NCI-H446 treated with DMSO at 0.1 percent for 48 hours (cell line): ENCODE data around the gene PIP4K2B.
A peak's percentile ranks its signal among the peaks of the same experiment; 100 is the strongest.

Experiments
- DNase-seq: peaks from one replicate; lab custom pipeline; 2025; lab: John Stamatoyannopoulos, UW

The PIP4K2B gene

DNA sequence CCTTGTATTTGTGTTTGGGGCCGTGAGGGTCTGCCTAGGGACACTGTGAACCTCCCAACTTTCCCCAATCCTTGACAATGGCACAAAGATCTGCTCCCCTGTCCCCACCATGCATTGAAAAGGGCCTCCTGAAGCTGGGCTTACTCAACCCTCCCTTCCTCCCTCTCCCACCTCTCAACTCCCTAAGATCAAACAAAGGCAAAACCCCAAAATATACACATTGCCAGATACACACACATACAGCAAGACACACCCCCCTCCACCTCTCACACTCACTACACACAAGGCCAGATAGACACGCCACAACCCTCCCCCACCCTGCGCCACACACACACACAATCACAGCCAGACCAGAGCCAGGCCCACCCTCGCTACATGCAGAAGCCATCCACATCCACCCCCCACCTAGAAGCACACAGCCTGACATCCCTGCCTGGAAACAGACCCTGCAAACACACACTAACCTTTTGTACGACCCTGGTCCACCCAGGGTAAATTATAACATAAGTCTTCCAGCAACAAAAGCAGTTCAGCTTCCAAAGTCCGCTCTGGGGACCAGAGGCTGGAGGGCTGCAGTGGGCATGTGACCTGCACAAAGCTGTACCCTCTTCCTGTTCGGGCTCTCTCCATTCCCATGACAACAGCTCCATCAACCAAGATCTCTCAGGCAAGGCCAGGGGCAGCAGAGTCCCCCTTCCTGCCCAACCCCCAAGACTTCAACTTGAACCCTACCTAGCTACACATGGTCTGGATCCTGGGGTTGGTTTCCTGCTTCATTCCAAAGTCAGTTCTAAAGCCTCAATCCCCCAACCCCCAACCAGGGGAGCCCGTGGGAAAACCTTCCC lies 53.1 kb downstream of the PIP4K2B start:
- DNase-seq: no peak

- DNase-seq: no peak
Observed at GRCh38 chr17:38745545-38745944, 53.8 kb downstream of the PIP4K2B start.

DNA sequence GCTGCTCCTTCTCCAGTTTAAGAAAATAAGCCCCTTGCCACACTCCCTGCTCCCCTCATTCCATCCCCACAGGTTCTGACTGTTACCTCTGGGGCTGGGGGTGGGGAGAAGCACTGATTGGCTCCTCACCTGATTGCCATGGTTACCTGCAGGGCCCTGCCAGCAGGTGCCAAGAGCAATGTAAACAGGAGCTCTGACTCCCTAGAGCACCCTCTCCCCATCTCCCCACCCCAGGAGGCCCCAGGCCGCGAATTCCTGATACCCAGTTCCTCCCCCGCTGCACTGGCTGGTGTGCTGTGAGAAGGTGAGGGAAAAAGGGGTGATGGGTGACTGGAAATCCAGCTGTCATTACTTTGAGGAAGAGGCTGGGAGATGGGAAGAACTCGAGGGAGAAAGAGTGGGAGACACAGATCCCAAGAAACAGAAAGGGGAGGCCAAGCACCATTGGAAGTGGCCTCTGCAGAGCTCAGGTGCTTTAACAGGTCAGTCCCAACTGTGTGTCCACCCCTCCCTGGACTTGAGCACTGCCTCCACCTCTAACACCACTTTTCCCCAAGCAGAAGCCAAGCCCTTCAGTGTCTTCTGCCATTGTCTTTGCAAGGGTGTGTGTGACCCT lies 55.7 kb downstream of the PIP4K2B start:
- no peak for DNase-seq

- DNase-seq: peak; percentile 84
Observed at GRCh38 chr17:38742411-38743308, 56.7 kb downstream of the PIP4K2B start.

DNA sequence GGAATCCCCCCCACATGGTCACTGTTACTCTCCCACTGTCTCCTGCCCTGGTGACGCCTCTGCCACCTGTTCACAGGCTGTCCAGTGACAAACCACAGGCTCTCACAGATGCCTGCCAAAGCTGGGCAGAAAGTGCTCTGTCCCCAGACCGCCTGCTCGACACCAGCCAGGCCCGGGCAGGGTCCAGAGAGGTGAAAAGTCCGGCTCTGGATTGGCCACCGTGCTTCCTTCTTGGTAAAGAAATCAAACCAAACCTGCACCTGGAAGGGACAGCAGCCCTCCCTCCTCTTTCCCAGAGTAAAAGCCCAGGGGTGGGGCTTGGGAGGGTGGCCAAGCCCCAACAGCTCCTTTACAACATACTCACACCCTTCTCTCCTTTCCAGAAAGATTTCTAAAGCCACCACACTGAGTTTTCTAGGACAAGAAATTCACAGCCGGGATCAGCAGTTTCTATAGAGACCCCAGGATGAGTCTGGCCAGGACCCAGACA lies 57.4 kb downstream of the PIP4K2B start:
- DNase-seq: no peak

GRCh38 chr17:38741461-38741860 lies 57.9 kb downstream of the PIP4K2B start:
- no peak for DNase-seq

DNA sequence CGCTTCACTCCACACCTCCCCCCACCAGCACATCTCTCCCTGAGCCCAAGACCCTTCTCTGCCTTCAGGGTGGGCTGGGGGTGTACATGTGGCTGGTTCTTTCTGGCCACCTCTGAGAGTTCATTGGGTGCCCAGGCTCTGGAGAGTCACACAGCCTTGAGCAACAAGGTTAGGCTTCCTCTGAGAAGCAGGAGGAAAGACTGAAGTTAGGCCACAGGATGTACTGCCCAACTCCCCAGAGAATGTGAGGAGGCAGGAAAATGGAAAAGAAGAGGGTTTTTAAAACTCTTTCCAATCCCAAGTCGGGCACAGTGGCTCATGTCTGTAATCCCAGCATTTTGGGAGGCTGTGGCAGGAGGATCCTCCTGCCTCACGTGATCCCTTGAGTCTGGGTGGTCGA lies 58.5 kb downstream of the PIP4K2B start:
- no peak for DNase-seq

DNA sequence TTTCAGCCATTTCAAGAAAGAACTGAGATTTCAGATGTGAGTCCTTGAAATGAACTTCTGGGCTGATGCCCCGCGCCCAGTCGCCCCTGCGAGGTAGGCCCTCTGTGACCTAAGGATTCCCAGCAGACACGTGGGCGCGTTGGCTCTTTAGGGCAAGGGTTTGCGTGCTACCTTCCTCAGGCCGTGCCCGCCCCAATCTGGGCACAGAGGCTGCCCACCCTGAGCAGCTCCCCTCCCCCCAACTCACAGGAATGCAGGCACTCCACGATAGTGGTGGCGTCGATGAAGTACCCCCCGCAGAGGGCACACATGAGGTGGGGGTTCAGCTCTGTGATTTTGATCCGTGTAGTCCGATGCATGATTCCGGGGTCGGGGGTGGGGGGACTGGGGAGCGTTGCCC lies 59.3 kb downstream of the PIP4K2B start:
- no peak for DNase-seq

- DNase-seq: no peak
Observed at GRCh38 chr17:38739305-38739704, 60.1 kb downstream of the PIP4K2B start.

DNA sequence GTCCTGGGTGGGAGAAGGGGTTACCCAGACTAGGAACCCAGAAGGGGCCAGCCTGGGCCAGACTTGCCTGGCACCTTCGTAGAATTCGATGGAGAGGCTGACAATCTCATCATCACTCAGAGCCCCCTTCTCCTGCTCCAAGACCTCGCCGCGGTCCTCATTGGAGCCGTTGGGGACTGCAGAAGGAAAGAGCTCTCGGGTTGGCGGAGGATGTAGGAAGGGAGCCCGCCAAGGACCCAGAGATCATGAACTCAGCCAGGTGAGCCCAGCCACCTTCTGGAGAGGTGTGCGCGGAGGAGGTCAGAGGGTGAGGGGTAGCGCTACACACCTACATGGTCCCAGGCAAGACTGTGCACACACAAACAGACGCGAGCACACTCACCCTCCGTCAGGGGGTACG lies 60.7 kb downstream of the PIP4K2B start:
- DNase-seq: no peak

- DNase-seq: no peak
Observed at GRCh38 chr17:38738007-38738662, 61.2 kb downstream of the PIP4K2B start.

GRCh38 chr17:38735161-38735997 lies 64.0 kb downstream of the PIP4K2B start:
- DNase-seq: peak; percentile 2

DNA sequence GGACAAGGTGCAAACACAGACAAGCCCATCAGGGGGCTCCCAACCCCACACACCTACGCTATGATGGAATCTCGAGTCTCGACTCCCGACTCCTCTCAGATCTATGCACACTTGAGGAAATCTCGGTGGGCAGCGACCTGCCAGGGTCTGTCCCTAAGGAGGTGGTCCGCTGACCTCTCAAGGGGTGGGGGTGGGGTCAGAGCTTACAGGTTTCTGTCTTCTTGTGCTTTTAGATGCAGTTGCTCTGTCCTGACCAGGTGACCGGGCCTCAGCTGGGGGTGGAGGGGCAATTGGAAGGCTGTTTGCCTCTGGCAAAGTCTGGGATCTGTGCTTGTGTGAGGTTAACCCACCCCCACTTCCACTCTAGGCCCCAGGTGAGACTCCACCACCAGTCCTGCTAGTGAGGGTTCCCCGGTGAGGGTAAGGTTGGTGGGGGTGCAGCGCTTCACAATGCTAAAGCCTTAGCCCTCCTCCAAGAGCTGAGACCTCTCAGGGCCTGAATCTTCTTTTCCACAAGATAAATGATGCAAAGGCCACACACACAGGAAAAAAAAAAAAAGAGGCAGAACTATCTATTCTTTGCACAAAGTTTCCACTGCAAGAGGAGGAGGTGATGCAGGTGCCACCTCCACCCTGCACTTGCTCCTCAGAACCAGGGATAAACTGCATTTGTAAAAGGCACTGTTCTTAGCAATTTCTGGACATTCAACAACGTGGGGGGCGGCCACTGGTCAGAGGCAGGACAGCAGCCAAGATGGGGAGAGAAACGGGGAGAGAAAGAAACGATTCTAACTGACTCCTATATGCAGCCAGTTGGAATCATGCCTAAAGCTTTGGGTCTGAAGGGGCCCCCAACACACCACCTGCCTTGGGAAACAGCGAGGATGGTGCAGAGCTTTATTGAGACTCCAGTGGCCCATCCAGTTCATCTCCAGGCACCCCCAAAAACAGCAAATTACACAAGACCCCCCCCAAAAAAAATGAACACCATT lies 65.1 kb downstream of the PIP4K2B start:
- DNase-seq: no peak

DNA sequence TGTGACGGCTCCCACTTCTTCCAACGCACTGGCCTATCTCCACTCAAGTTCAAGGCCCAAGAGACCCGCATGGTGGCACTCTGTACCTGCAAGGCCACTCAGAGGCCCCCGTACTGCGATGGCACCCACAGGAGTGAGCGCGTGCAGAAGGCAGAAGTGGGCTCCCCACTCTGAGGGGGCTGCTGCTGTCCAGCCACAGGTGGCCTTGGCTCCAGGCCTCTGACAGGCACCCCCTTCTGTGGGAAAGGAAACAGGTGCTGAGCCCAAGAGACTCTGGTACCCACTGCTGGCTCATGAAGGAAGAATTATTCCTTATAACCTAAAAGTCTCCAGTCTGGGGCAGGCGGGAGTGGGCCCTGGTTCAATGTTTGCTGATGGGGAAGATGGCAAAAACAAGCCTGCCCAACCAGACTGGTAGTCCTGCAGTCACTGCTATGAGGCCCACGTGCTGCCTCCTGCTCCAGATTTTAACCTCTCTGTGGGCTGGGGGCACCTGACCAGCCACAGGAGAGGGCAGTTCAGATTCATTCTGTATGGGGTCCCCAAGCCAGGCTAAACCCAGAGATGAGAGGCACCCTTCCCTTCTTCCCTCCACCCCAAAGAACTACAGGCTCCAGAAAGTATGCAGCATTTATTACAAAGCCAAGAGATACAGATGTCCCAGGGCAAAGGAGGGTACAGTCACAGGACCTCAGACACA lies 65.9 kb downstream of the PIP4K2B start:
- DNase-seq: no peak

GRCh38 chr17:38732376-38733281 lies 66.7 kb downstream of the PIP4K2B start:
- DNase-seq: peak; percentile 52

DNA sequence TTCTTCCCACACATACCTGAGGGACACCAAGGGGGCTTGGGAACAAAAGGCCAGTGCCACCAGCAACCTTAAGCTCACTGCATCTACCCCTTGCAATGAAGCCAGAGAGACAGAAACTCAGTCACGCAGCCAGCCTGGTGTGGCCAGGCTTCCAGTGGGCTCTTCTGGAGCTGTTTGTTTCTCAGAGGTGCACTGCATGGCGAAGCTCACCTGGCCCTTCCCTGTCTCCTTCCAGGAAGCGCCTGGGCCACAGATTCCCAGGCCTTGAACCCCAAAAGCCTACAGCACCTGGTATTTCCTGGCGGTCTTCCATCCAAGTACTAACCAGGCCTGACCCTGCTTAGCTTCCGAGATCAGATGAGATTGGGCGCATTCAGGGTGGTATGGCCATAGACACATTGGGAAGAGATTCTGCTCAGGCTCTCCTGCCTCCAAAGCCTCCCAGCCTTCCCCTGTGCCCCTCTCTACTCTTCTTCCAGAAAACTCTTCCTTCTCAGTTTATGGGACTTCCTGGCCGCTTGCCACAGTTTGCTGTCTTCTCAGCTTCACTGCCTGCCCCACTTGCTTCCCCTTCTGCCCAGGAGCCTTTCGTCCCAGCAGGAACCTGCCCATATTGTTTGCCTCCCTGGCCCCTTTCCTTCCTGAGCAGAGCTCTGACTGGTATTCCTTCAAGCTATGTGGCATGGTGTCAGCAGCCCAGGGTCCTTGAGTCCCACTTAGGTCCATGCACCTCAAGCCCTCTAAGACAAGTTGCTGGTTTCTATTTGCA lies 67.6 kb downstream of the PIP4K2B start:
- DNase-seq: no peak
